GM18861 (cell line): ENCODE data around the gene UBR1.
"Not testable (repeated sequence)": the region's sequence is repeated elsewhere in the genome, so short reads cannot be mapped to it uniquely, and the experiment has no call there.

Experiments used
- ATAC-seq: cut with Tn5 transposase; IDR thresholded peaks from one replicate; pipeline ENCODE4 v1.9.1; 2021; ENCODE audit not compliant: unreplicated experiment

UBR1 gene

GRCh38 chr15:42979113-42979512 lies 126.7 kb downstream of the UBR1 start:
- not testable (repeated sequence) for ATAC-seq

DNA sequence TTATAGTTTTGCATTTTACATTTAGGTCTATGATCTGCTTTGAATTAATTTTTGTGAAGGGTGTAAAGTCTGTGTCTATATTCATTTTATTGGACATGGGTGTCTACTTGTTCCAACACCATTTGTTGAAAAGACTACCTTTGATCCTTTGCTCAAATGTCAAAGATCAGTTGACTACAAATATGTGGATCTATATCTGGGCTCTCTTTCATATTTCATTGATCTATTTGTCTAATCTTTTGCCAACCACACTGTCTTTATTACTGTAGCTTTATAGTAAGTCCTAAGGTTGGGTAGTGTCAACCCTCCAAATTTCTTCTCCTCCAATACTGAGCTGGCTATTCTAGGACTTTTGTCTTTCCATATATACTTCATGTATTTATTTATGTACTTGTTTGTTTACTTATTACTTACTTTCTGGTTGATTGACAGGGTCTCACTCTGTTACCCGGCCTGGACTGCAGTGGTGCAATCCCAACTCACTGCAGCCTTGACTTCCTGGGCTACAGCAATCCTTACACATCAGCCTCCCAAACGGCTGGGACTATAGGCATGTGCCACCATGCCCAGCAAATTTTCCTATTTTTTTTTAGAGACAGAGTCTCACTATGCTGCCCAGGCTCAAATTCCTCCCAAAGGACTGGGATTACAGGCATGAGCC lies 131.5 kb downstream of the UBR1 start:
- ATAC-seq, result no peak

DNA sequence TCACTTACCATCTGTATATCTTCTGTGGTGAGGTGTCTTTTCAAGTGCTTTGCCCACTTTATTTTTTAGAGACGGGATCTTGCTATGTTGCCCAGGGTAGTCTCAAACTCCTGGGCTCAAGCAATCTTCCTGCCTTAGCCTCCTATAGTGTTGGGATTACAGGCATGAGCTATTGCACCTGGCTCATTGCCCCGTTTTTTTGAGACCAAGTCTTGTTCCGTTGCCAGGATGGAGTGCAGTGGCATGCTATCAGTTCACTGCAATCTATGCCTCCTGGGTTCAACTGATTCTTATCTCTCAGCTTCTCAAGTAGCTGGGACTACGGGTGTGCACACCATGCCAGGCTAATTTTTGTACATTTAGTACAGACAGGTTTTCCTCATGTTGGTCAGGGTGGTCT lies 132.7 kb downstream of the UBR1 start:
- no peak for ATAC-seq

- ATAC-seq, result no peak
Observed at GRCh38 chr15:42971830-42972229, 134.0 kb downstream of the UBR1 start.

DNA sequence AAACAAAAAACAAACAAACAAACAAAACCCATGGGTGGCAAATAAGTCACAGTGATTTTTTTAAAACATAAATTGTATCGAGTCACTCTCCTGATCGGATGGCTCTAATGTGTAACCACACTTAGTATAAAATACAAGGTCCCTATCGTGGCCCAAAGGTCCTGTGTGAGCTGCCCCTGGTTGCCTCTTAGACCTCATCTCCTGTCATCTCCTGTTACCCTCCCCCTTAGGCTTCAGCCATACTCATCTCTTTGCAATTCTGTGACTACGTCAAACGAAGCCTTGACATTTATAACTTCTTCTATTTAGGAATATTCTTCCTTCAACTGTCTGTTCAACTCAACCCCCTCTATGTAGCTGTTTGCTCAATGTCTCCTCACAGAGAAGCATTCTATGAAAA lies 141.4 kb downstream of the UBR1 start:
- no peak for ATAC-seq

DNA sequence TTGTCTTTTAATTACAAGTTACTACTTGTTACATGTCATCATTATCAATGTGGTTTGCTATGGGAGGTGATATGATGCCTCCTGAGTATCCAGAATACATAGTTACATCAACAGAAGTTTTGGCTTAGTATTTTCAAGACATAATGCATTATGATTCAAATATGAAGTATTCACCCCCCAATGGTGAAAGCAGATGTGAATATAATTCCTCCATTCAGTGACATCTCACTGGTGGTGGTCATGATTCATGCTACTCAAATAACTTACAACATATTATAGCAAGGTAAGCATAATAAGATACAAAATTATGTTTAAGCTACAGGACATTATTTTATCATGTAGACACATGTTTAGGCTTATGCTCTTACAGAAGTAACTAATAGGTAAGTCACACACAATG lies 150.3 kb downstream of the UBR1 start:
- no peak for ATAC-seq

DNA sequence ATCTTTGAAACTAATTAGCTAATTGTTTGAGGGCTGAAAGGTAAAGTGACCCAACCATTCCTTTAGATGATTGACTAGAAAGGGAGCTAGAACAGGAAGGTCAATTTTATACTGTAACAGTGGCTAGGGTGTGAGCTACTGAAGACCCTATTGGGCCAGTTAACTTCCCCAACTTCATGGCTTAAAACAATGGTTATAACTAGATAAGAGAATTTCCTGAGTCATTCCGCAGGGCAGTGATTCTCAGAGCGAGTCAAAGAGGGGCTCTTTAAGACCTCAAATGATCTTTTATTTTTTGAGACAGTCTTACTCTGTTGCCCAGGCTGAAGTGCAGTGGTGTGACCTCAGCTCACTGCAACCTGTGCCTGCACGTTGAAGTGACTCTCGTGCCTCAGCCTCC lies 151.5 kb downstream of the UBR1 start:
- ATAC-seq, result no peak

DNA sequence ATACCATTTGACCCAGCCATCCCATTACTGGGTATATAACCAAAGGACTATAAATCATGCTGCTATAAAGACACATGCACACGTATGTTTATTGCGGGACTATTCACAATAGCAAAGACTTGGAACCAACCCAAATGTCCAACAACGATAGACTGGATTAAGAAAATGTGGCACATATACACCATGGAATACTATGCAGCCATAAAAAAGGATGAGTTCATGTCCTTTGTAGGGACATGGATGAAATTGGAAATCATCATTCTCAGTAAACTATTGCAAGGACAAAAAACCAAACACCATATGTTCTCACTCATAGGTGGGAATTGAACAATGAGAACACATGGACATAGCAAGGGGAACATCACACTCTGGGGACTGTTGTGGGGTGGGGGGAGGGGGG lies 156.9 kb downstream of the UBR1 start:
- not testable (repeated sequence) for ATAC-seq

GRCh38 chr15:42940527-42940926 lies 165.3 kb downstream of the UBR1 start:
- ATAC-seq, result no peak

- no peak for ATAC-seq
Observed at GRCh38 chr15:42939841-42940240, 166.0 kb downstream of the UBR1 start.

- ATAC-seq, result no peak
Observed at GRCh38 chr15:42937143-42937542, 168.7 kb downstream of the UBR1 start.

DNA sequence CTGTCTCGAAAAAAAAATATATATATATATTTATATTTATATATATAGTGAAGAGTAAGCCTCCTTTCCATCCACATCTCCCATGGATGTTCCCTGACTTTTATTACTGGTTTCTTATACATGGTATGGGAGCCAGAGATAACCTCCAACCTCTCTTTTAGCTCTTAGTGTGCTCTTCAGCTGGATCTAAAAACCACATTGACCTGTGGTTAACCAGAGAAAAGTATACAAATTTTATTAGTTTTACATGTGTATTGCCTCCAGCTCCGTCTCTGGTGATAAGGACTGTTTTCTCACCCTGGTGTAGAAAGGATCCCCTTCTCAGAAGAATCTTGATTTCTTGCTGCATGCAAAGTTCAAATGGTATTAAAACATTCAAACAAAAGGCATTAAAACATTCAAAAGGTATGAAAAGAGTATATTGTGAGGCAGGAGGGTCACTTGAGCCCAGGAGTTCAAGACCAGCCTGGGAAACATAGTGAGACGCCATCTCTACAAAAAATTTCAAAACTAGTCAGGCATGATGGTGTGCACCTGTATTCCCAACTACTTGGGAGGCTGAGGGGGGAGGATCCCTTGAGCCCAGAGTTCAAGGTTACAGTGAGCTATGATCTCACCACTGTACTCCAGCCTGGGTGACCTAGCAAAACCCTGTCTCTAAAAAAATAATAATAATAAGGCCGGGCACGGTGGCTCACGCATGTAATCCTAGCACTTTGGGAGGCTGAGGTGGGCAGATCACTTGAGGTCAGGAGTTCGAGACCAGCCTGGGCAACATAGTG lies 171.8 kb downstream of the UBR1 start:
- no peak for ATAC-seq

DNA sequence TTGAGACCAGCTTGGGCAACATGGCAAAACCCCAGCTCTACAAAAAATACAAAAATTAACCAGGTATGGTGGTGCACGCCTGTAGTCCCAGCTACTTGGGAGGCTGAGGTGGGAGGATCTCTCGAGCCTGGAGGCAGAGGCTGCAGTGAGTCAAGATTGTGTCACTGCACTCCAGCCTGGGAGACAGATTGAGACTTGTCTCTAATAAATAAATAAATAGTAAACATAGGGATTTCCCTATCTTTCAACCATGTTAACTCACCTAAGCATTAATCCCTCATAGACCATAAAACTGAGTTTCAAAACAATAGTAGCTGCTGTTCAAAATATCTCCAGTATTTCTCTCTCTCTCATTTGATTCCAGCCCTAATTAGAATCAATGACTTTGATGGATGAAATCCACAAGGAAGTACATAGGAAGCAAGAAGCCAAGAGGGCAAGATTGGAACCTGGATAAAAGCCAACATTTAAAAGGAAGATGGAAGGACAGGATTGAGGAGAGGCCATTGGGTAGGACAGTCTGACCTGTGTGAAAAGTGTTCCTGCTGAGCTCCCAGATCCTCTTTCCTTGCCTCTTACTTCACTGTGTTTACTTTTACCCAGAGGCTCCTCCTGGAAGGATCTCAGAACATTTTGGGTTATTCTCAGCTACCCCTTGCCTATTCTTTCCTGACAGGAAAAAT lies 172.9 kb downstream of the UBR1 start:
- ATAC-seq, result no peak

DNA sequence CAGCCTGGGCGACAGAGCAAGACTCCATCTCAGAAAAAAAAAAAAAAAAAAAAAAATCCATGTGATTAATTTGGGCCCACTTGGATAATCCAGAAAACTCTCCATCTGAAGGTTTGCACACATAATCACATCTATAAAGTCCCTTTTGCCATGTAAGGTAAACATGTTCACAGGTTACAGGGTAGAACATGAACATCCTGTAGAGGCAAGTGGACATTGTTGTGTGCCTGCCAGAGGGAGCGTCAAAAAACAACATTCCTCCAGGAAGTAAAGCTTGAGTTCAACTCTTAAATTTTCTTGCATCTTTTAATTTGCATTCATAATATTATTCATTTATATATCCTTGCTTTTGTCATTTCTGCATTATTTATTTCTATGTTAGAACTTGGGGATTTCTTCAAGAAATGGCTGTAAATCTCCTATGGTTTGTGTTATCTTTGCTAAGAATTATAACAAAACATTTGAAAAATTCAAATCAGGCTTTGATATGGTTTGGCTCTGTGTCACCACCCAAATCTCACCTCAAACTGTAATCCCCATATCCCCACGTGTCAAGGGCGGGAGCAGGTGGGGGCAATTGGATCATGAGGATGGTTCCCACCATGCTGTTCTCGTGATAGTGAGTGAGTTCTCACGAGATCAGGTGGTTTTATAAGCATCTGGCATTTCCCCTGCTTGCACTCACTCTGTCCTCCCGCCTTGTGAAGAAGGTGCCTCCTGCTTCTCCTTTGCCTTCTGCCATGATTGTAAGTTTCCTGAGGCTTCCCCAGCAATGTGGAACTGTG lies 173.9 kb downstream of the UBR1 start:
- ATAC-seq, result no peak

GRCh38 chr15:42929306-42929848 lies 176.5 kb downstream of the UBR1 start:
- no peak for ATAC-seq

DNA sequence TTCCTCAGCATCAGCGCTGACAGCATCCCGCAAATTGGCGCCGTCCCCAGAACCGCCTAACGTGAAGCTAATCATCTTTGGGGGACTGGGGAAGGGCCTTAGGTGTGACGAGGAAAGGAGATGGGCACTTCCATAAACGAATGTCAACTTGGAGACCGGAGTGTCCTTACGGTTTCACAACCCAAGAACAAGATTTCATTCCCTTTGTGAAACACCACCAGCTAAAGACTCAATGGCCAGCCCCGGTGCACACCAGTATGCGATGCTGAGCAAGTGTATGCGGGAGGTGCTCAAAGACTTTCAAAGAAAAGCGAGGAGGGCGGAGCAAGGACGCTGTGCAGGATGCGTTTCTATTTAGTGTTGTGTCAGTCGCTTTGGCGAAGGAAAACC lies 184.5 kb downstream of the UBR1 start:
- no peak for ATAC-seq

- peak; percentile 91 for ATAC-seq
Observed at GRCh38 chr15:42920519-42921341, 185.1 kb downstream of the UBR1 start, which contains the start of gene TTBK2. TSS of gene TTBK2 (minus strand) at chr15:42920778. CDS start at chr15:42878617, 42,161 bp downstream.

DNA sequence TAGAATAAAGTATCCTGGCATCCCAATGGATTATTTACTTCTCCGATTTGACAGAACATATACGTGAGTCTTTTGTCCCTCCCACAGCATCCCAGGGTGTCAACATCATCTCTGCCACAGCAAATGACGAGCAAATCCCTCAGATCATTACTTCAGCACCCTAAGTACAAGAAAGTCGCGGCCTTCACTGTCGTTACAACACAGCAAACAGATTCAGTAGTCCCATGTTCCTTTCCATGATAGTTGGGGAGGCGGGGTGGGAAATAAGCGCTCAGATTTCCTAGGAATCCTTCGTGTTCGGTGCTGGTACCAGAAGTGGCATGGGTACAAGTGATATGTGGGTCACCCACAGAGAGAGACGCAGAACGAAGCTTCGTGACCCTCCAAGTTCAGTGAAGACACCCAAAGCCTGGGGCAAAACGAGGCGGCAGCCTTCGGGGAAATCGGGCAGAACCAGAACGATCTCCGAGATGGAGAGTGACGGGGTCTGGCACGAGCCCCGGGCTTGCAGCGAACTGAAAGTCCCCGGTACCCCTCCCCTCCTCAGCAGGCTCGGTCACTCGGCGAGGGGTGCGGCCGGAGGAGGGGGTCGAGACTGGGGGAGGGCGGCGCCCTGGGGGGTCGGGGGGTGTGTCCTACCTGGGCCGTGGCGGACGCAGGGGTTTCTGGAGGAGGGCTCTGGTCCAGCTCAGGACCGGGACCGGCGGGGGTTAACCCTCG lies 185.9 kb downstream of the UBR1 start:
- peak; percentile 7 for ATAC-seq

GRCh38 chr15:42919308-42919707 lies 186.5 kb downstream of the UBR1 start:
- ATAC-seq, result no peak
